ENCODE results near the gene KRTAP20-3.

KRTAP20-3 gene

GRCh38 chr21:30642564-30642963, at the start of gene KRTAP20-3:
Gene KRTAP20-3, plus strand, starts transcription at chr21:30642864.
- no peak for DNase-seq

DNA sequence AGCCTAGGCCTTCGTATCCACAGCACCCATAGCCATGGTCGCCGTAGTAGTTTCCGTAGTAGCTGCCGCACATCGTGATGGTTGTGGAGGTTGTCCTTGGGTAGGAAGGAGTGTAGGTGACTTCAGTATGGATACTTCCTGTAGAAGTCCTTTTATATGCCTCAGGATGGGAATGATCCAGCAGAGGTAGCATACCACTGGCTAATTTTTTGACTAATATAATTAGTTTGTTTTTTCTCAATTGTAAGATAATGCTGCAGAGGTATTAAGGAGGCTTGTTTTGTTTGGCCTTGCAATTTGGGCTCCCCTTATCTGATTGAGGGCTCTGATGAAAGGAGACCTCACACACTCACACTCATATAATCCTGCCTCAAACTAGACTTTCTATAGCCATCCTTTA, 43.9 kb upstream of the KRTAP20-3 start, which contains the start of gene KRTAP6-2:
Gene KRTAP6-2 (minus strand): TSS at position 101 of the 400 bp plus-strand sequence. CDS start 28 bp downstream, at position 73.
- DNase-seq = no peak

DNA sequence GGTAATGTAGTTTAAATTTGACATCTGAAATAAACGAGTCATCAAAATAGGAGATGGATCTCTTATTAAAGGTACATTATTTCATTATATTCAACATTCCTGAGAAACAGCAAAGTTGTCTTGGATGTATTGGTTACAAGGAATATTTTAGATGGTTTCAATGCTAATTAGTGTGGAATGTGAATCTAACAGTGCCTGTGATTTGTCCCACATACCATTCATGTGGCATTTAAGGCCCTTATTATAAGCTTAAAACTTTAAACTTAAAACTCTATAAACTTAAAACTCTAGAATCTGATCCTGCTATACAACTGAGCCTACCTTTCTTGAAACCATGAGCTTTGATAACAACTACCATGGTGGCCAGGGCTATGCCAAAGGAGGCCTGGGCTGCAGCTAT, 41.9 kb upstream of the KRTAP20-3 start, which contains the start of gene KRTAP22-1:
Gene KRTAP22-1 (plus strand): TSS at position 301 of the 400 bp plus-strand sequence.
- DNase-seq = no peak

- peak; percentile 7 for DNase-seq
Observed at GRCh38 chr21:30605968-30606367, 36.7 kb upstream of the KRTAP20-3 start.

DNA sequence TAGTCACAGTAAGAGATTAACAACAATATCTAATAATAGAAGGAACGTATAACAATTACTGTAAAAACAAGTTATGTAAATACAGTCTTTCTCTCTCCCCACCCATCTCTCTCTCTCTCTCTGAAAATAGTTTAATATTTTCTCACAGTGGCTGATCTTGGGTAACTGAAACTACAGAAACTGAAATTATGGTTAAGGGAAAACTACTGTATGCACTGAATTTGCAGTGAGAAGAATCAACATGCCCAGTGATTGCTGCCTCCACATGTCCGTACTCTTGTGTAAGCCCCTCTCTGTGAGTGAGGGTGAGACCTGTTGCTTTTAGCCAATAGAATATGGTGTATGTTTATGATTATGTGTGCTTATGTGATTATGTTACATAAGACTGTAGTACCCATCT, 30.5 kb upstream of the KRTAP20-3 start:
- DNase-seq = no peak

GRCh38 chr21:30613836-30614235, 28.8 kb upstream of the KRTAP20-3 start, which contains the start of gene KRTAP6-1:
Gene KRTAP6-1, minus strand, starts transcription at chr21:30613930. Its CDS starts 26 bp downstream, at chr21:30613904.
- peak; percentile 4 for DNase-seq

DNA sequence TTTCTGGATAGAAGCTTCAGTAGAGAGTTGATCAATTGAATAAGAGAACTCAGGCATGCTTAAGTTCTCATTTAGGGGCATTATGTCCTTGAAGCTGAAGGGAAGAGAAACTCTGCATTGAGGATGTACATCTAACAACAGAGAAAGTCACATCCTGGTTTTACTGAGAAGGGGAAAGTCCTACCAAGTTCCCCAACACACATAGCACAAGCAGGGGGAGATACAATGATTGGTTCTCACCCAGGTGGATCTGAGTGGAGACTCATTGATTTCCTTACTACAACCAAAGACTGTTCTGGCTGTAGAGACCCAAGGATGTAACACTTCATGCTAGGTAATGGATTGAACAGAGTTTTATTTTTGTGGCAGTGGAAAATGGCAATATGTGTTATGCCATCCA, 27.5 kb upstream of the KRTAP20-3 start:
- no peak for DNase-seq

- no peak for DNase-seq
Observed at GRCh38 chr21:30616125-30616524, 26.5 kb upstream of the KRTAP20-3 start, which contains the start of gene KRTAP20-1. Gene KRTAP20-1, plus strand, starts transcription at chr21:30616425. Its CDS starts 30 bp downstream, at chr21:30616455.

GRCh38 chr21:30620080-30620479, 22.6 kb upstream of the KRTAP20-3 start:
- no peak for DNase-seq

DNA sequence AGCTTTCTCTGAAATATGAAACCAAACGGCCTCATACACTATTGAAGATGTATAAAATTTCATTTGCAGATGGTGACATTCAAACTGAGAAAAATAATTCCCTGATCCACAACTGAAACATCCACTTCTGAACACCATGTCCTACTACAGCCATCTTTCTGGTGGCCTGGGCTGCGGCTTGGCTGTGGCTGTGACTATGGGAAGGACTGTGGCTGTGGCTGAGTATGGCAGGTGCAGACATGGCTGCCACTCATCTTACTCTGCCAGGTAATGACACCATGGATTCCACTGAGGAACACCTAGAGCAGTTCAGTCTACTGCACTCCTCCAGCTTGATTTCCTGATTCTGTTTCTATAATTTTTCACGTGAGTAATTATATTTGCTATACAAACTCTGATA, 22.1 kb upstream of the KRTAP20-3 start, which contains the start of gene KRTAP20-4:
Gene KRTAP20-4 (plus strand): TSS at position 106 of the 400 bp plus-strand sequence.
- DNase-seq = no peak

GRCh38 chr21:30623362-30623761, 19.3 kb upstream of the KRTAP20-3 start:
- DNase-seq = peak; percentile 3

GRCh38 chr21:30625449-30626165, 17.1 kb upstream of the KRTAP20-3 start:
- DNase-seq = no peak

- no peak for DNase-seq
Observed at GRCh38 chr21:30628109-30628508, 14.6 kb upstream of the KRTAP20-3 start.

DNA sequence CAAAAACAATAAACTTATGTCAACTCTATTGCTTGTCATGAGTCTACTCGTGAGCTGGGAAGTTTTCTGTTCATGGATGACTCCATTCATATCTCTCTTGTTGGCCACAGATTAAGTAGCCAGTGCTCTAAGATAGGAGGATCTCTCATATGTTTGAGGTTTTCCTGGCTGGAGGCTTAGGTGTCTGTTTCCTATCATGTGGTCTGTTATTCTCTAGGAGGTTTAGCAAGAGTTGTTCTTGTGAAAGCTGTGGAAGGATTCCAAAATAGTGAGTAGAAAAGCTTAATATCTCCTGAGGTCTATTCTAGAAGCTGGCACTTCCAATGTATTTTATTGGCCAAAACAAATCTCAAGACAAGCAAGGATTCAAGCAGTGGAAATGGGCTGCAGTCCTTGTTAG, 13.5 kb upstream of the KRTAP20-3 start:
- no peak for DNase-seq

DNA sequence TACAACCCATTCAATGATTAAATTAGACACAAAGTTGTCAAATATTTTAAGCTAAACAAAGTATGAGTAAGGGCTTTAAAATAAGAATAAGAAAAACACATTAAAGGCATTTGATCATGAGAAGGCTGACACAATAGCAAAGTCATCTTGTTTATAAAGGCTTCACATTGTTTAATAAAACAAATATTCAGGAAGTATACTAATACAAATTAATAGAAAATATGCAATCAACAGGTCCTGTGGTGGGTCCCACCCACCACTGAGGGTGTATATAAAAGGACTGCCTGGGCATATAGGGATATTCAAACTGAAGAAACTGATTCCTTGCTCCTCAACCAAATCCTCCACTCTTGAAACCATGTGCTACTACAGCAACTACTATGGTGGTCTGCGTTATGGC, 7.8 kb upstream of the KRTAP20-3 start, which contains the start of gene KRTAP20-2:
Gene KRTAP20-2 (plus strand): TSS at position 301 of the 400 bp plus-strand sequence. CDS start 58 bp downstream, at position 359.
- DNase-seq = no peak

DNA sequence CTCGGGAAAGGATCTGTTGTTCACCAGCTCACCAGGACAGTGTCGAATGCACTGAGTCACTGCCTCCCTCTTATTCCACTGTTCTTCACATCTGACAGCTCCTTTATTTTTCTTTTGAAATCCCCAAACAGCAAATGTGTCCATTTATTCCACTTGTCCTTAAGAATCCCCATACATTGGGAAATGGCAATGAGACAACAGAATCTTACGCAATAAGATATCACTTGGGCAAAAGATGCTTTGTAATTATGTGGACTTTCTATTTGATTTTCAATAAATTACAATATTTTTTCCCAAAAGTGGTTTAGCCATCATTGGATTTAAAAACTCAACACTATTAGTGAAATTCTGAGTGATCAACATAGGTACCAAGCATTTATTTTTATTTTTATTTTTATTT, 4.0 kb upstream of the KRTAP20-3 start:
- DNase-seq = no peak

GRCh38 chr21:30646904-30647414, 4.3 kb downstream of the KRTAP20-3 start:
- DNase-seq = no peak

DNA sequence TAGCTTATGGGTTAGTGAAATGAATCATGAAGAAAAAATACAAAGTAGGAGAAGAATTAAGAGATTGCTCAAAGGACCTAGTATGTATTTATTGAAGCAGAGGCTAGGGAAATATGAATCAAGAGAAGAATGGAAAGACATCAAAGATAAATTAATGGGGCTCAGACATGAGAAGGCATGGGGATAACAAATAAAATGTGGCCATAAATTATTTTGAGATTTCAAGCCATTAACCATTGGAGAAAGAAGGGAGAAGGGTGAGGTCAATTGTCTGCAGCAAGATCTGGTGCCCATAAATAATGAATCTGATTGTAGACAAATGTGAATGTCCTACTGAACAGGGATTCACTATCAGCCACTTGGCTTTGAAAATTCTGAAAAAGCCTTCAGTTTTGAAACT, 10.2 kb downstream of the KRTAP20-3 start:
- DNase-seq = no peak

GRCh38 chr21:30668776-30669175, 26.1 kb downstream of the KRTAP20-3 start:
- no peak for DNase-seq

- peak; percentile 14 for DNase-seq
Observed at GRCh38 chr21:30672985-30673650, 30.5 kb downstream of the KRTAP20-3 start.

- peak; percentile 3 for DNase-seq
Observed at GRCh38 chr21:30674312-30674711, 31.6 kb downstream of the KRTAP20-3 start.

GRCh38 chr21:30676737-30677136, 34.1 kb downstream of the KRTAP20-3 start:
- DNase-seq = no peak

- DNase-seq = no peak
Observed at GRCh38 chr21:30680586-30680985, 37.9 kb downstream of the KRTAP20-3 start.

GRCh38 chr21:30684506-30684905, 41.8 kb downstream of the KRTAP20-3 start:
- DNase-seq = no peak
